Endothelial cell (in vitro differentiated cells): ENCODE results near the gene ANKRD61. TPM values are rescaled to one million over a fixed set of nuclear protein-coding genes. Genes with fewer than 3 reads are reported as not detected.
"Not testable (repeated sequence)": the region's sequence is repeated elsewhere in the genome, so short reads cannot be mapped to it uniquely, and the experiment has no call there.

Experiments
- DNase-seq: peaks from one replicate; pipeline ENCODE4 v3.0.0; 2021; ENCODE audit warnings: low spot score
- H3K27ac Mint-ChIP-seq: one replicate; pipeline ENCODE4 v1.8.0; 2021; ENCODE audit warnings: mixed read lengths, inconsistent platforms; ENCODE audit not compliant: unreplicated experiment
- H3K27me3 Mint-ChIP-seq: one replicate; pipeline ENCODE4 v1.8.0; 2021; ENCODE audit warnings: mild to moderate bottlenecking, moderate library complexity, mixed read lengths, inconsistent platforms; ENCODE audit not compliant: unreplicated experiment
- H3K36me3 Mint-ChIP-seq: one replicate; pipeline ENCODE4 v1.8.0; 2021; ENCODE audit warnings: mild to moderate bottlenecking, low read depth, mixed read lengths, inconsistent platforms; ENCODE audit not compliant: unreplicated experiment
- H3K4me1 Mint-ChIP-seq: one replicate; pipeline ENCODE4 v1.8.0; 2021; ENCODE audit warnings: mild to moderate bottlenecking, mixed read lengths, inconsistent platforms; ENCODE audit not compliant: unreplicated experiment
- H3K4me3 Mint-ChIP-seq: one replicate; pipeline ENCODE4 v1.8.0; 2021; ENCODE audit warnings: mild to moderate bottlenecking, mixed read lengths, inconsistent platforms; ENCODE audit not compliant: unreplicated experiment
- H3K9me3 Mint-ChIP-seq: one replicate; pipeline ENCODE4 v1.8.0; 2021; ENCODE audit warnings: mixed read lengths, inconsistent platforms; ENCODE audit not compliant: unreplicated experiment
- CTCF ChIP-seq: fragments of 200-600 bp; sonication (generic); IDR thresholded peaks from one replicate; pipeline ENCODE4 v1.5.0; 2021; ENCODE audit warnings: antibody characterized with exemption; ENCODE audit not compliant: unreplicated experiment
- total RNA-seq: library from RNA; stranded (reverse); fragmentation: NEBNext Ultra II Directional; extraction: Animal tissue kit (Norgen Biotek cat#: 25700); gene quantifications from one replicate; pipeline ENCODE4 v1.2.1, GENCODE V29; 2021; ENCODE audit not compliant: unreplicated experiment

ANKRD61 gene
- total RNA-seq, 1 donor from 2014 or later: not detected

GRCh38 chr7:6008668-6009611, 22.2 kb upstream of the ANKRD61 start, which contains the start of the genes AIMP2 and PMS2:
Gene AIMP2 (plus strand): TSS chr7:6009272. CDS start chr7:6009364, 92 bp downstream.
Gene PMS2 (minus strand): TSS chr7:6009049. CDS start chr7:6009019, 30 bp downstream.
- TF ChIP-seq CTCF: no peak
- peak; percentile 94 for DNase-seq
- Mint-ChIP-seq H3K4me3 (peak within 1 kb of the TSS; percentile 91), H3K9me3 (no peaks in the 10 kb centered on the region), H3K27ac (peak within 1 kb of the TSS; percentile 81), H3K4me1 (peaks cover 4% of the 10 kb centered on the region), H3K27me3 (no peaks in the 10 kb centered on the region), H3K36me3 (no peaks in the 10 kb centered on the region)

- H3K36me3 Mint-ChIP-seq, DNase-seq, H3K27me3 Mint-ChIP-seq, H3K9me3 Mint-ChIP-seq, H3K4me1 Mint-ChIP-seq: not testable (repeated sequence)
- H3K27ac Mint-ChIP-seq: peak overlapping the region; percentile 76
- H3K4me3 Mint-ChIP-seq: peak overlapping the region; percentile 90
These were observed 20.8 kb upstream of the ANKRD61 start for GRCh38 chr7:6010370-6010769.

- Mint-ChIP-seq H3K9me3 (no peaks in the 10 kb centered on the region), H3K27me3 (no peaks in the 10 kb centered on the region), H3K4me3 (no peak overlapping the region), H3K4me1 (peaks cover 4% of the 10 kb centered on the region), H3K36me3 (peaks cover 5% of the 10 kb centered on the region), H3K27ac (no peak overlapping the region)
- DNase-seq: no peak
- no peak for TF ChIP-seq CTCF
These were observed 19.6 kb upstream of the ANKRD61 start for GRCh38 chr7:6011541-6011940.

- no peaks in the 10 kb centered on the region for H3K27me3 Mint-ChIP-seq
- H3K9me3 Mint-ChIP-seq: no peaks in the 10 kb centered on the region
- H3K36me3 Mint-ChIP-seq: peaks cover 5% of the 10 kb centered on the region
- H3K4me3 Mint-ChIP-seq: no peak overlapping the region
- peaks cover 4% of the 10 kb centered on the region for H3K4me1 Mint-ChIP-seq
- TF ChIP-seq CTCF: no peak
- no peak for DNase-seq
- H3K27ac Mint-ChIP-seq: no peak overlapping the region
These were observed 18.6 kb upstream of the ANKRD61 start for GRCh38 chr7:6012355-6013104.

GRCh38 chr7:6015917-6016652, 15.1 kb upstream of the ANKRD61 start:
- DNase-seq: no peak
- H3K4me3 Mint-ChIP-seq: no peak overlapping the region
- H3K27ac Mint-ChIP-seq: no peak overlapping the region
- peaks cover 16% of the 10 kb centered on the region for H3K36me3 Mint-ChIP-seq
- no peaks in the 10 kb centered on the region for H3K4me1 Mint-ChIP-seq
- no peaks in the 10 kb centered on the region for H3K9me3 Mint-ChIP-seq
- no peaks in the 10 kb centered on the region for H3K27me3 Mint-ChIP-seq
- no peak for TF ChIP-seq CTCF
